ENCODE results near the gene EIF2AK3.
"Not testable (repeated sequence)": the region's sequence is repeated elsewhere in the genome, so short reads cannot be mapped to it uniquely, and the experiment has no call there.

Gene EIF2AK3

GRCh38 chr2:88549616-88550292, 77.5 kb downstream of the EIF2AK3 start:
- no peak for DNase-seq (ENCODE audit: low read depth)
- H3K4me3 ChIP-seq (ENCODE audit: low read depth, low read length) = no peak overlapping the region
- no peak for TF ChIP-seq CTCF (IDR thresholded peaks at IDR 0.05; ENCODE audit: low read depth, low read length)
- no peak for TF ChIP-seq MAX (IDR thresholded peaks at IDR 0.05; ENCODE audit: low read depth, low read length)
- no peak for TF ChIP-seq POLR2A (IDR thresholded peaks at IDR 0.05; ENCODE audit: extremely low read depth, insufficient read length)
- no peak for TF ChIP-seq MYC (IDR thresholded peaks at IDR 0.05; ENCODE audit: low read depth, low read length)

- not testable (repeated sequence) for DNase-seq (ENCODE audit: low read depth); H3K4me3 ChIP-seq (ENCODE audit: low read depth, low read length)
Observed at GRCh38 chr2:88546291-88546690, 81.0 kb downstream of the EIF2AK3 start.

- H3K4me3 ChIP-seq (ENCODE audit: low read depth, low read length) = no peak overlapping the region
- DNase-seq (ENCODE audit: low read depth) = peak; percentile 49
- TF ChIP-seq POLR2A (IDR thresholded peaks at IDR 0.05; ENCODE audit: extremely low read depth, insufficient read length) (no peak), MYC (IDR thresholded peaks at IDR 0.05; ENCODE audit: low read depth, low read length) (no peak), MAX (IDR thresholded peaks at IDR 0.05; ENCODE audit: low read depth, low read length) (peak; percentile 45; the same call in 1 of the 2 replicates)
Observed at GRCh38 chr2:88545118-88545517, 82.1 kb downstream of the EIF2AK3 start.

GRCh38 chr2:88543541-88544057, 83.7 kb downstream of the EIF2AK3 start:
- no peak overlapping the region for H3K4me3 ChIP-seq (ENCODE audit: low read depth, low read length)
- no peak for TF ChIP-seq POLR2A (IDR thresholded peaks at IDR 0.05; ENCODE audit: extremely low read depth, insufficient read length)
- TF ChIP-seq CTCF (IDR thresholded peaks at IDR 0.05; ENCODE audit: low read depth, low read length) = no peak
- no peak for TF ChIP-seq MAX (IDR thresholded peaks at IDR 0.05; ENCODE audit: low read depth, low read length)
- no peak for TF ChIP-seq MYC (IDR thresholded peaks at IDR 0.05; ENCODE audit: low read depth, low read length)
- no peak for DNase-seq (ENCODE audit: low read depth)

- no peak for DNase-seq (ENCODE audit: low read depth)
- H3K4me3 ChIP-seq (ENCODE audit: low read depth, low read length) = no peak overlapping the region
- TF ChIP-seq MYC (IDR thresholded peaks at IDR 0.05; ENCODE audit: low read depth, low read length) = no peak
- no peak for TF ChIP-seq POLR2A (IDR thresholded peaks at IDR 0.05; ENCODE audit: extremely low read depth, insufficient read length)
- TF ChIP-seq MAX (IDR thresholded peaks at IDR 0.05; ENCODE audit: low read depth, low read length) = no peak
- no peak for TF ChIP-seq CTCF (IDR thresholded peaks at IDR 0.05; ENCODE audit: low read depth, low read length)
Observed at GRCh38 chr2:88542668-88543067, 84.6 kb downstream of the EIF2AK3 start.

GRCh38 chr2:88540346-88540745, 86.9 kb downstream of the EIF2AK3 start:
- peak; percentile 20 for DNase-seq (ENCODE audit: low read depth)
- no peak overlapping the region for H3K4me3 ChIP-seq (ENCODE audit: low read depth, low read length)
- TF ChIP-seq MYC (IDR thresholded peaks at IDR 0.05; ENCODE audit: low read depth, low read length) = no peak
- TF ChIP-seq CTCF (IDR thresholded peaks at IDR 0.05; ENCODE audit: low read depth, low read length) = no peak
- TF ChIP-seq POLR2A (IDR thresholded peaks at IDR 0.05; ENCODE audit: extremely low read depth, insufficient read length) = no peak
- TF ChIP-seq MAX (IDR thresholded peaks at IDR 0.05; ENCODE audit: low read depth, low read length) = no peak
